GM04504 (cell line): ENCODE measurements around the gene FOXP1.
"Not testable (repeated sequence)": the region's sequence is repeated elsewhere in the genome, so short reads cannot be mapped to it uniquely, and the experiment has no call there.

Experiments
- DNase-seq: peaks from one replicate; pipeline ENCODE4 v3.0.0-alpha.2; 2012; ENCODE audit warnings: low read depth

FOXP1 gene

GRCh38 chr3:71330505-71330904 is 253.0 kb downstream of the FOXP1 start:
- DNase-seq, result no peak

- DNase-seq, result no peak
Measured at GRCh38 chr3:71329817-71330216, 253.7 kb downstream of the FOXP1 start.

DNA sequence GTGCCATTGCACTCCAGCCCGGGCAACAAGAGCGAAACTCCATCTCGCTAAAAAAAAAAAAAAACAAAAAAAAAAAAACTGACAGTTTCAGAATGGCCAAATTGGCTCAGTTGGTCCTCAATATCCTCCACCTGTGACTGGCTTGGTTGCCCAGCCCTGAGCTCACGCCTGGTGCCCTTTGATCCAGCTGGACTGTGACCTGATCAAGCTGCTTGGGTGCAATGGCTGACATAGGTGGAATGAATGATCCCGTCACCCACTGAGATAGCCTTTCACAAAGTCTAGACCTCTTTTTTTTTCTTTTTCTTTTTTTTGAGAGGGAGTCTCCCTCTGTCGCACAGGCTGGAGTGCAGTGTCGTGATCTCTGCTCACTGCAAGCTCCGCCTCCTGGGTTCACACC is 254.6 kb downstream of the FOXP1 start:
- no peak for DNase-seq

DNA sequence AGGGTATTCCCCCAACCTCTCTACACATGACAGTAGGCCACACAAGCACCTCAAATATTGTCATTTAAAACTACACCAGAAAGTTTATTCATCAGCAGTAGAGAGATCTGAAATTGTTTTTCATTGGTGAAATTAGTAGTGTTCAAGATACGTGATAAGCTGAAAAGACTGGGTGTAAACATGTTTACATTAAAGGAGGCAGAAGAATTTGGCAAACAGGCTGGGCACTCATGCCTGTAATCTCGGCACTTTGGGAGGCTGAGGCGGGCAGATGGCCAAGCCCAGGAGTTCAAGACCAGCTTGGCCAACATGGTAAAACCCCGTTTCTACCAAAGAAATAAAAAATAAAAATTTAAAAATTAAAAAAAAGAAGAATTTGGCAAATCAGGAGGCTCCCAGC is 255.6 kb downstream of the FOXP1 start:
- DNase-seq, result no peak

GRCh38 chr3:71325715-71326114 is 257.8 kb downstream of the FOXP1 start:
- no peak for DNase-seq

GRCh38 chr3:71324224-71324623 is 259.3 kb downstream of the FOXP1 start:
- not testable (repeated sequence) for DNase-seq

DNA sequence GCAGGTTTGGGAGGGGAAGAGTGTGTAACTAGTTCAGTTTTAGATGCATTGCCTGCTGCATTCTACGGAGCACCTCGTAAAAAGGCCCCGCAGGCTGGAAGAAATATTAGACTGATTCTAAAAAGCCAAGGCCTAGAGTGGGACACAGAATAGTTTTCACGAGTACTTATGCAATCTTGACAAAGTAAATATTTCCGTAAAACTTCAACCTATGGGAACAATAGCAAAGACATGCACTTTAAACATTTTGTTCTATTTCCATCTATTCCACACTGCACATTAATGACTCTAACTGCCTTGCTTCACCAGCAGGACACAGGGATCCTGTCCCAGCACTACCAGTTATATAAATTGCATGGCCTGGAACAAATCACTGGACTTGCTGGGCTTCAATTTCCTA is 260.0 kb downstream of the FOXP1 start:
- no peak for DNase-seq

DNA sequence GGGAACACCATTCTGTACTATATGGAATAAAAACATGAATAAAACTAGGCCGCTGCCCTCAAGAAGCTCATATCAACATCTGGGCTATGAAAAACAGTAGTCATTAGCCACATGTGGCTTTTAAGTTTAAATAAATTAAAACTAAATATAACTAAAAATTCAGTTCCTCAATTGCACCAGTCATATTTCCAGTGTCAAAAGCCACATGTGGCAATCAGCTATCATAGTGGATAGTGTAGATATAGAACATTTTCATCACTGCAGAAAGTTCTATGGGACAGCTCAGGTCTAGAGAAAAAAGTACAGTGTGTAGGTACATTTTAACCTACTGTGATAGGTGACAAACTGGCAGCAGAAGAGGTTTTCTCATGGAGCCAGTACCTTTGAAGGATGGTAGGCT is 261.4 kb downstream of the FOXP1 start:
- DNase-seq, result no peak

- no peak for DNase-seq
Measured at GRCh38 chr3:71319771-71320170, 263.8 kb downstream of the FOXP1 start.

DNA sequence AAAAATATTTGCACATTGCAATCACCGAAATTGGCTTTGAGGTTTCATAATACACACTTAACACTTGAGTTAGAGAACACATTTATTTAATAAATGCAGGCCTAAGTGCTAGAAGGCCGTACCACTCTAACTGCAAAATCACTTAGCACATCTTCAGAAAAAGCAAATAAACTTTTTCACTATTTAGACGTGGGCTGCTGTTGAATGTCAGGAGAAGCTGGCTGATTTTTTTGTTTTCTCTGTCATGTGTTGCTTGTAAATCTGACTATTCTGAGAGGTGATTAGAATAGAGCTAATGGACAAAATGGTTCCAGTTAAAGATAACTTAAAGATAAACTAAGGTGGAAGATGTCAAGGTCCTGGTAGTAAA is 265.1 kb downstream of the FOXP1 start:
- DNase-seq, result no peak

GRCh38 chr3:71317749-71318457 is 265.6 kb downstream of the FOXP1 start:
- DNase-seq, result no peak

DNA sequence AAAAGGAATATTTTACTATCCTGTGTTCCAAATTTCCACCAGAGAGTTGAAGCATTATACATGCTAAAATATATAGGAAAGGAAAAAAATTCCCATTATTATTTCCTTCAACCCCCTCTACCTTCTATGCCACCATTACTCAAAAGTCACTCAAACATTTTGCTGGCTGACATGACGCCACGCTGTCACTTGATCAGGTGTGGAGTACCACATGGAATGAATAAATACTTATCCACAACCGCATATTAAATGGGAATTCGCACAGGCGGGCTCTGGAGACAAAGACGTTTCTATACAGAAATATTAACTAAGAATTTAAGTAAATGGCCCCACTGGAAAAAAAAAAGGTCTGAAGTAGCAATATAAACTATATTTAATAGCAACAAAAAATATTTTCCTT is 266.4 kb downstream of the FOXP1 start:
- no peak for DNase-seq

DNA sequence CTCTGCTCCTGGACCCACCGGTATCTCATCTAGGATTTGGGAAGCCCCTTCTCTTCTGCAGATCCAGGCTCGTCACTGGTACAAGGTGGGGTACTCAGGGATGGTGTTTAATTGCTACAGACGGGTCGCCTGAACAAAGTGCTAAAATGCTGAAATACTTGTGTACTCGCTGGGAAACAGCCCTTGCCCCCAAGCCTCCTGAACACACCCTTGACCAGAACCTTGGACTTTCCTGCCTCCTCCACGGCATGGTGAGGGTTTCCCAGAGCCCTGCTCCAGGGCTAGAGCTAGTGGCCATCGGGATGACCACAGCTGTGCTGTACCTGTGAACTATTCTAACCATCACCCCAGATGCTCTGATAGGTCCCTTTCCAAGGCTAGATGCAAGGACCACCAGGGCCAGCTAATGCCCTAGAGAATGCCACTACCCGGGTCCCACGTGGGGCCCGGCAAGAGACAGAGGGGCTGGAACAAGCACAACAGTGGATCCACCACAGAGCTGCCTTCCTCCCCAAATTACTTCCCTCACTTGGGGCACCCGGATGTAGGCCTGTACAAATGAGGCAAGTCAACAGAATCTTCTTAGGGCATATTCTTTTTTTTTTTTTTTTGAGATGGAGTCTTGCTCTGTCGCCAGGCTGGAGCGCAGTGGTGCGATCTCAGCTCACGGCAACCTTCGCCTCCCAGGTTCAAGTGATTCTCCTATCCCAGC is 267.3 kb downstream of the FOXP1 start:
- DNase-seq, result no peak

DNA sequence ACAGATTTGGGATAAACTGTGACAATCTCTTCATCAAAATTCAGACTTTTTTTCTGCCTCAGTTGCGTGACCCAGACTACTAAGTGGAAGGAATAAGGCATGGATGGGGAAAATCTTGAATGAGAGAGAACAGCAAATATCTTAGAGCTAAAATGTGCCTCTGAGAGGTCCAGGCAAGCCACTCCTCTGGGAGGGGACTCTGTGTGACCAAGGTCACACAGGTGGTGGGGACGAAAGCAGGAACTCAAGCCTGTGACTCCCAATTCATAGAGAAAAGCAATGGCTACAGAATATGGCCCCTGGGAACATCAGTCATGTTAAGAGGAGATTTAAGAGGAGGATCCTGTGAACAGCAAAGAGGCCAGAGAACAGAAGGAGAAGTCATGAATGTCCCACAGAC is 268.1 kb downstream of the FOXP1 start:
- no peak for DNase-seq

GRCh38 chr3:71313844-71314243 is 269.7 kb downstream of the FOXP1 start:
- no peak for DNase-seq

- no peak for DNase-seq
Measured at GRCh38 chr3:71312461-71312860, 271.1 kb downstream of the FOXP1 start.

DNA sequence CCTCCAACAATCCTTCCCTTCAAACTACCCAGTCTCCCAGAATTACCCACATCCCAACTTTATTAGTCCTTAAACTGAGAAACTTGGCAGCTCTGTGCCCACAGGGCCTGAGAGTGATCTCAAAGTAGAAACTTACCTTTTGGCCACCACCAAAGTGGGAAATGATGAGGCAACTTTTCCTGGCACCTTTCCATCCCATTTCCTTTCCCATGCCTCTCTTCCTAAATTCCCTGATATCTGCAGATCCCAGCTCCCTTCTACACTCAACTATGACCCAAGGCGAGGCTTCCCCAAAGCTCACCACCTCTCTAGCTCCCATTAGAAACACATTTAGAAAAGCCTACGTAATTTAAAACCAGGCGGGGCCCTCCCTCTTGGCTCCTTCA is 271.9 kb downstream of the FOXP1 start:
- DNase-seq, result no peak

DNA sequence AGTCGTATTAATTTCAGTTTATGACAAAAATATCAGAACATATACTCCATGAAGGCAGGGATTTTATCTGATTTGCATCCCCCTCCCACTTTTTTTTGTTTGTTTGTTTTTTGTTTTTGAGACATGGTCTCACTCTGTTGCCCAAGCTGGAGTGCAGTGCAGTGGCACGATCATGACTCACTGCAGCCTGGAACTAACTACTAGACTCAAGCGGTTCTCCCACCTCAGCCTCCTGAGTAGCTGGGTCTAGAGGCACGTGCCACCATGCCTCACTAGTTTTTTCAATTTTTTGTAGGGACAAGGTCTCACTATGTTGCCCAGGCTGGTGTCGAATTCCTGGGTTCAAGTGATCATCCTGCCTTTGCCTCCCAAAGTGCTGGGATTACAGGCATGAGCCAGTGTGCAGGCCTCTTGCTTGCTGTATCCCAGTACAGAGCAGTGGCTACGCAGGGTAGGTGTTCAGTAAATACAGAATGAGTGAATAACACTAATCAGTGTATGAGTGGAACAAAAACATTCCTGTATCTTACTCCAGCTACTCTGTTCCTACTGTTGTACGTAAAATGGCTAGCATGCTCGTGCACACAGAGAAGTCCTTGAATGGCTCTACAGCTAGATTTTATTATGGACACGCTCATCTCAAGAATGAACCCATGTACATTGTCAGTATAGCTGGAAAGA is 272.4 kb downstream of the FOXP1 start:
- no peak for DNase-seq

GRCh38 chr3:71310359-71310979 is 273.1 kb downstream of the FOXP1 start:
- peak; percentile 66 for DNase-seq

- DNase-seq, result no peak
Measured at GRCh38 chr3:71309886-71310285, 273.6 kb downstream of the FOXP1 start.

DNA sequence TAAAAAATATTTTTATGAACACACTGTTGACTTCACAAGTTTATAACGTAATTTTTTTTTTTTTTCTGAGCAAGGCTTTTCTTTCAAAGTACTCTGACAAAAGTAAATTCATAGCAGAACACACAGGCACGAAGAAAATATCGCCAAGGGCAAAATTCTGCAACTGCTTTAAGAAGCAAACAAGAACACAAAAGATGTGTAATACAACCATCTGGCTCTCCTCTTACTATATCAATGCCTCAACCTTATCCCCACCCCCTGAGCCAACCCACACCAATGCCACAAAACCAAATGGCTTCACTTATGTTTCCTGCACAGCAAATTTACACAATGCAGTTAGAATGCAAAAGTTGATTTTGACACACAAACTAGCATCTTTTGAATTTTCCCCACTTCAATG is 274.2 kb downstream of the FOXP1 start:
- no peak for DNase-seq

DNA sequence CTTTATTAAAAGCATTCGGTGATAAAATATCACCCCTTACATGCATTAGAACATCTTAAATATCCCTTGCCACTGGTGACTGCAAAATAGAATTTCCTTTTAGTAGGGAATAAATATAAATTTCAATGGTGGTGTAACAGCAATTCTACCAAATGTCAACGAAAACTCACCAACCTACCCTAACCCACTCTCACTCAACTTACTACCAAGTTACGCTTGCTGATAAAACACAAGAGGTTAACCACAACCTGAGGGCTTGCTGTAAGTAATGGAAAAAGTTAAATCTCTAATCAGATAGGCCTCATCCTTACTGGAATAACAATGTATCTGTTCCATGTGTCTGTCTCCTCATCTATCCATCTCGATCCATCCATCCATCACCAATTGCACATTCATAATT is 274.7 kb downstream of the FOXP1 start:
- no peak for DNase-seq
